OCI-LY3 (cell line): ENCODE results near the gene TMEM178A.
"Not testable (repeated sequence)": the region's sequence is repeated elsewhere in the genome, so short reads cannot be mapped to it uniquely, and the experiment has no call there.

ENCODE experiments used
- H2AFZ ChIP-seq: fragments of 200-600, 300-600 bp; shearing (Covaris generic); 2 replicates; pipeline ENCODE4 v1.6.0; 2014; ENCODE audit warnings: antibody characterized with exemption, low read depth, low read length
- H3K27ac ChIP-seq: fragments of 200-600, 300-600 bp; sonication (generic); 2 replicates; pipeline ENCODE4 v1.5.1; 2014; ENCODE audit warnings: mild to moderate bottlenecking, low read length, moderate library complexity, mixed read lengths
- H3K27me3 ChIP-seq: fragments of 200-600, 300-600 bp; sonication (generic); 2 replicates; pipeline ENCODE4 v1.6.1; 2014; ENCODE audit warnings: low read depth, low read length, mixed read lengths
- H3K36me3 ChIP-seq: fragments of 200-600, 300-600 bp; sonication (generic); replicated peaks from 2 replicates; pipeline ENCODE3; 2014; ENCODE audit warnings: low read depth, low read length, mixed read lengths
- H3K4me1 ChIP-seq: fragments of 300-600, 200-600 bp; sonication (generic); 2 replicates; pipeline ENCODE4 v1.6.1; 2014; ENCODE audit warnings: low read length, mixed read lengths
- H3K4me2 ChIP-seq: fragments of 200-600, 300-600 bp; sonication (generic); 2 replicates; pipeline ENCODE4 v1.6.1; 2014; ENCODE audit warnings: low read length, mixed read lengths
- H3K4me3 ChIP-seq: fragments of 300-600, 200-600 bp; sonication (generic); 2 replicates; pipeline ENCODE4 v1.5.1; 2014; ENCODE audit warnings: antibody characterized with exemption, mild to moderate bottlenecking, low read length, moderate library complexity
- H3K79me2 ChIP-seq: fragments of 300-600, 200-600 bp; shearing (Covaris generic); 2 replicates; pipeline ENCODE4 v1.6.1; 2014; ENCODE audit warnings: mild to moderate bottlenecking, low read length, mixed read lengths
- H3K9ac ChIP-seq: fragments of 300-600, 200-600 bp; shearing (Covaris generic); 2 replicates; pipeline ENCODE4 v1.6.0; 2014; ENCODE audit warnings: mild to moderate bottlenecking, low read length, moderate library complexity
- H3K9me3 ChIP-seq: fragments of 200-600, 300-600 bp; shearing (Covaris generic); 2 replicates; pipeline ENCODE4 v1.6.1; 2014; ENCODE audit warnings: low read length, mixed read lengths; ENCODE audit not compliant: insufficient read depth
- H4K20me1 ChIP-seq: fragments of 200-600, 300-600 bp; sonication (generic); 2 replicates; pipeline ENCODE4 v1.6.1; 2016; ENCODE audit warnings: low read length, mixed read lengths; ENCODE audit not compliant: insufficient read depth
- EZH2phosphoT487 ChIP-seq: fragments of 200-600 bp; shearing (Covaris generic); IDR thresholded peaks from 2 replicates; pipeline ENCODE4 v1.6.1; 2018; ENCODE audit warnings: antibody characterized with exemption, mixed run types, low read depth
- TF ChIP-seq, protein P1 (sequence below): fragments of 200-600, 300-600 bp; sonication (generic); IDR thresholded peaks from 2 replicates; pipeline ENCODE4 v1.5.1; 2014; ENCODE audit warnings: antibody characterized with exemption, low read length, low read depth

Gene TMEM178A

GRCh38 chr2:39723497-39723896 lies 57.8 kb downstream of the TMEM178A start:
- Histone ChIP-seq H3K4me2 (no peak overlapping the region), H3K36me3 (no peaks in the 10 kb centered on the region), H3K27me3 (peaks cover 17% of the 10 kb centered on the region), H3K4me3 (no peak overlapping the region), H4K20me1 (no peaks in the 10 kb centered on the region), H3K9ac (no peak overlapping the region), H3K4me1 (no peaks in the 10 kb centered on the region), H3K27ac (no peak overlapping the region), H3K79me2 (no peaks in the 10 kb centered on the region), H3K9me3 (no peaks in the 10 kb centered on the region), H2AFZ (no peak overlapping the region)
- TF ChIP-seq EZH2phosphoT487: no peak
- TF ChIP-seq, protein P1, sequence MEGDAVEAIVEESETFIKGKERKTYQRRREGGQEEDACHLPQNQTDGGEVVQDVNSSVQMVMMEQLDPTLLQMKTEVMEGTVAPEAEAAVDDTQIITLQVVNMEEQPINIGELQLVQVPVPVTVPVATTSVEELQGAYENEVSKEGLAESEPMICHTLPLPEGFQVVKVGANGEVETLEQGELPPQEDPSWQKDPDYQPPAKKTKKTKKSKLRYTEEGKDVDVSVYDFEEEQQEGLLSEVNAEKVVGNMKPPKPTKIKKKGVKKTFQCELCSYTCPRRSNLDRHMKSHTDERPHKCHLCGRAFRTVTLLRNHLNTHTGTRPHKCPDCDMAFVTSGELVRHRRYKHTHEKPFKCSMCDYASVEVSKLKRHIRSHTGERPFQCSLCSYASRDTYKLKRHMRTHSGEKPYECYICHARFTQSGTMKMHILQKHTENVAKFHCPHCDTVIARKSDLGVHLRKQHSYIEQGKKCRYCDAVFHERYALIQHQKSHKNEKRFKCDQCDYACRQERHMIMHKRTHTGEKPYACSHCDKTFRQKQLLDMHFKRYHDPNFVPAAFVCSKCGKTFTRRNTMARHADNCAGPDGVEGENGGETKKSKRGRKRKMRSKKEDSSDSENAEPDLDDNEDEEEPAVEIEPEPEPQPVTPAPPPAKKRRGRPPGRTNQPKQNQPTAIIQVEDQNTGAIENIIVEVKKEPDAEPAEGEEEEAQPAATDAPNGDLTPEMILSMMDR: no peak

- Histone ChIP-seq H3K27me3 (peaks cover 17% of the 10 kb centered on the region), H3K27ac (no peak overlapping the region), H4K20me1 (no peaks in the 10 kb centered on the region), H3K9ac (no peak overlapping the region), H3K9me3 (no peaks in the 10 kb centered on the region), H3K4me1 (no peaks in the 10 kb centered on the region), H3K4me3 (no peak overlapping the region), H3K36me3 (no peaks in the 10 kb centered on the region), H2AFZ (no peak overlapping the region), H3K79me2 (no peaks in the 10 kb centered on the region), H3K4me2 (no peak overlapping the region)
- TF ChIP-seq EZH2phosphoT487: no peak
- TF ChIP-seq, protein P1: no peak
These were observed 58.5 kb downstream of the TMEM178A start for GRCh38 chr2:39723946-39724827.

- no peak overlapping the region for H3K4me2 ChIP-seq
- H4K20me1 ChIP-seq: no peaks in the 10 kb centered on the region
- H3K4me3 ChIP-seq: no peak overlapping the region
- H3K27me3 ChIP-seq: peaks cover 17% of the 10 kb centered on the region
- no peak overlapping the region for H2AFZ ChIP-seq
- H3K79me2 ChIP-seq: no peaks in the 10 kb centered on the region
- H3K4me1 ChIP-seq: no peaks in the 10 kb centered on the region
- no peaks in the 10 kb centered on the region for H3K9me3 ChIP-seq
- no peaks in the 10 kb centered on the region for H3K36me3 ChIP-seq
- no peak overlapping the region for H3K27ac ChIP-seq
- TF ChIP-seq EZH2phosphoT487: no peak
- TF ChIP-seq, protein P1: no peak
- no peak overlapping the region for H3K9ac ChIP-seq
These were observed 59.1 kb downstream of the TMEM178A start for GRCh38 chr2:39724828-39725144.

DNA sequence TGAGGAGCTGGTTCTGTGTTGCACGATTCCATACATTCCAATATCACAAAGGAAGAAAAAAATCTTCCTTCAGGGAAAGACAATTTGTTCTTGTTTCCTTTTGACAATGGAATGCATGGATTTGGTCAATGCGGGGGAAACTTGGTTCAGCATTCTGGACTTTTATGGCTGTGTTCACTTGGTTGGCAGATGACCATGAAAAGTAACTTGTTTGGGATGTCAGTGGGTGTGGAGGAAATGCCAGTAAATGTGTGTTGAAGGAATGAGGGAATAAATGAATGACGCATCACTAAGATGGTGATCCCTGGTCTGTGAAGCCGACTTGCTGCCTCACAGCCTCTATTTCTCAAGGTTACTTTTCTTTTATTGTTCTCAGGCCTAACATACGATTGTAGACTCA lies 59.7 kb downstream of the TMEM178A start:
- H2AFZ ChIP-seq: no peak overlapping the region
- H3K79me2 ChIP-seq: no peaks in the 10 kb centered on the region
- H3K27me3 ChIP-seq: peaks cover 15% of the 10 kb centered on the region
- 0 out of 2 replicates have a peak, but pooled peaks cover 2% of the 10 kb centered on the region for H4K20me1 ChIP-seq
- H3K9me3 ChIP-seq: no peaks in the 10 kb centered on the region
- H3K9ac ChIP-seq: no peak overlapping the region
- peaks cover 1% of the 10 kb centered on the region for H3K36me3 ChIP-seq
- no peak overlapping the region for H3K4me2 ChIP-seq
- H3K4me1 ChIP-seq: no peaks in the 10 kb centered on the region
- no peak overlapping the region for H3K27ac ChIP-seq
- no peak for TF ChIP-seq EZH2phosphoT487
- TF ChIP-seq, protein P1: no peak
- no peak overlapping the region for H3K4me3 ChIP-seq

DNA sequence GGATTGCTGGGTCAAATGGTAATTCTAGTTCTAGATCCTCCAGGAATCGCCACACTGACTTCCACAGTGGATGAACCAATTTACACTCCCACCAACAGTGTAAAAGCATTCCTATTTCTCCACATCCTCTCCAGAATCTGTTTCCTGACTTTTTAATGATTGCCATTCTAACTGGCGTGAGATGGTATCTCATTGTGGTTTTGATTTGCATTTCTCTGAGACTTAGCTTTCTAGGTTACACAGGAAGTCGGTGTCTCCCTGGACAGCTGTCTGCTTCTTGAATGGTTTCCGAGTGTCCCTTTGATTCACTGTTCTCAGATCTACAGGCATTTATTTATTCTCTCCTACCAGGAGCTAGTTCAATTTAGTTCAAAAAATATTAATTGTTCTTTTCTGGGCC lies 62.4 kb downstream of the TMEM178A start:
- not testable (repeated sequence) for H3K36me3 ChIP-seq, H2AFZ ChIP-seq, H3K4me2 ChIP-seq, H3K4me3 ChIP-seq, H3K27ac ChIP-seq, H3K9ac ChIP-seq, H3K9me3 ChIP-seq, H3K4me1 ChIP-seq, H3K27me3 ChIP-seq, H3K79me2 ChIP-seq
- peaks cover 22% of the 10 kb centered on the region for H4K20me1 ChIP-seq
